WTC11 (cell line): ENCODE measurements around the gene NKAIN2. TPM values are rescaled to one million over a fixed set of nuclear protein-coding genes. Genes with fewer than 3 reads are reported as not detected.

Source experiments
- ATAC-seq: fragments of 200-7000 bp; cut with Tn5 transposase; 2 replicates; pipeline ENCODE4 v1.10.0; 2021; ENCODE audit warnings: mild to moderate bottlenecking, moderate library complexity
- CTCF ChIA-PET: fragments of 300-600 bp; sonication (Branson Sonifier 250); formaldehyde crosslinking; loops from one replicate; lab custom pipeline; 2021; ENCODE audit warnings: antibody characterized with exemption; lab: Charles Lee
- POLR2A ChIA-PET: fragments of 350-600 bp; sonication (Branson Sonifier 250); formaldehyde crosslinking; loops from one replicate; lab custom pipeline; 2021; ENCODE audit warnings: antibody characterized with exemption; lab: Charles Lee
- DNase-seq: peaks from one replicate; pipeline ENCODE4 v3.0.0; 2021; ENCODE audit warnings: low spot score
- H3K27ac Mint-ChIP-seq: 2 replicates; pipeline ENCODE4 v1.8.0; 2021; ENCODE audit warnings: mixed read lengths
- H3K27me3 Mint-ChIP-seq: 2 replicates; pipeline ENCODE4 v1.8.0; 2021; ENCODE audit warnings: low read depth, mild to moderate bottlenecking, moderate library complexity, mixed read lengths
- H3K36me3 Mint-ChIP-seq: 2 replicates; pipeline ENCODE4 v1.8.0; 2021; ENCODE audit warnings: mixed read lengths
- H3K4me1 Mint-ChIP-seq: 2 replicates; pipeline ENCODE4 v1.8.0; 2022; ENCODE audit warnings: mixed read lengths
- H3K4me3 Mint-ChIP-seq: 2 replicates; pipeline ENCODE4 v1.8.0; 2021; ENCODE audit warnings: mild to moderate bottlenecking, moderate library complexity, mixed read lengths
- H3K9me3 Mint-ChIP-seq: 2 replicates; pipeline ENCODE4 v1.8.0; 2021; ENCODE audit warnings: mixed read lengths
- AFF4 ChIP-seq: sonication (generic); formaldehyde crosslinking; IDR thresholded peaks from 2 replicates; pipeline ENCODE4 v1.8.1; 2023; ENCODE audit warnings: mild to moderate bottlenecking, missing genetic modification reagents, borderline replicate concordance
- CREB1 ChIP-seq: sonication (generic); formaldehyde crosslinking; IDR thresholded peaks from 2 replicates; pipeline ENCODE4 v1.8.0; 2023; ENCODE audit warnings: mild to moderate bottlenecking, missing genetic modification reagents
- E2F1 ChIP-seq: sonication (generic); formaldehyde crosslinking; IDR thresholded peaks from 2 replicates; pipeline ENCODE4 v1.8.0; 2022; ENCODE audit warnings: mild to moderate bottlenecking, missing genetic modification reagents
- E2F4 ChIP-seq: sonication (generic); formaldehyde crosslinking; IDR thresholded peaks from 2 replicates; pipeline ENCODE4 v1.8.1; 2022; ENCODE audit warnings: low read depth, mild to moderate bottlenecking, moderate library complexity, missing genetic modification reagents, borderline replicate concordance
- ELF4 ChIP-seq: sonication (generic); formaldehyde crosslinking; IDR thresholded peaks from 2 replicates; pipeline ENCODE4 v1.8.1; 2022; ENCODE audit warnings: low read depth, mild to moderate bottlenecking, moderate library complexity, missing genetic modification reagents
- ESRRA ChIP-seq: sonication (generic); formaldehyde crosslinking; IDR thresholded peaks from 2 replicates; pipeline ENCODE4 v1.8.1; 2022; ENCODE audit warnings: mild to moderate bottlenecking, missing genetic modification reagents, borderline replicate concordance
- ETV6 ChIP-seq: sonication (generic); formaldehyde crosslinking; IDR thresholded peaks from 2 replicates; pipeline ENCODE4 v1.8.1; 2022; ENCODE audit warnings: mild to moderate bottlenecking, missing genetic modification reagents
- FOXJ3 ChIP-seq: sonication (generic); formaldehyde crosslinking; IDR thresholded peaks from 2 replicates; pipeline ENCODE4 v1.9.0; 2021; ENCODE audit warnings: missing genetic modification reagents, mild to moderate bottlenecking, borderline replicate concordance
- FOXP1 ChIP-seq: sonication (generic); formaldehyde crosslinking; IDR thresholded peaks from 2 replicates; pipeline ENCODE4 v1.8.0; 2022; ENCODE audit warnings: missing genetic modification reagents, mild to moderate bottlenecking, moderate library complexity, borderline replicate concordance
- FOXP4 ChIP-seq: sonication (generic); formaldehyde crosslinking; IDR thresholded peaks from 2 replicates; pipeline ENCODE4 v1.8.0; 2022; ENCODE audit warnings: mild to moderate bottlenecking, missing genetic modification reagents
- GTF2I ChIP-seq: fragments of 250-450 bp; sonication (Bioruptor Pico); conservative IDR thresholded peaks from 2 replicates; pipeline ENCODE4 v1.4.0; 2021; ENCODE audit warnings: mild to moderate bottlenecking
- MAX ChIP-seq: sonication (generic); formaldehyde crosslinking; IDR thresholded peaks from 2 replicates; pipeline ENCODE4 v1.8.0; 2022; ENCODE audit warnings: mild to moderate bottlenecking, missing genetic modification reagents
- MYBL2 ChIP-seq: sonication (generic); formaldehyde crosslinking; IDR thresholded peaks from 2 replicates; pipeline ENCODE4 v1.8.1; 2023; ENCODE audit warnings: mild to moderate bottlenecking, moderate library complexity, missing genetic modification reagents
- NR3C1 ChIP-seq: sonication (generic); formaldehyde crosslinking; conservative IDR thresholded peaks from 2 replicates; pipeline ENCODE4 v1.8.1; 2023; ENCODE audit warnings: low read depth, mild to moderate bottlenecking, missing genetic modification reagents
- PRDM15 ChIP-seq: sonication (generic); formaldehyde crosslinking; IDR thresholded peaks from 2 replicates; pipeline ENCODE4 v1.8.0; 2022; ENCODE audit warnings: missing genetic modification reagents
- SMAD4 ChIP-seq: sonication (generic); formaldehyde crosslinking; IDR thresholded peaks from 2 replicates; pipeline ENCODE4 v1.8.0; 2022; ENCODE audit warnings: mild to moderate bottlenecking, missing genetic modification reagents
- TCF7 ChIP-seq: sonication (generic); formaldehyde crosslinking; IDR thresholded peaks from 2 replicates; pipeline ENCODE4 v1.8.0; 2022; ENCODE audit warnings: mild to moderate bottlenecking, low read depth, missing genetic modification reagents, moderate library complexity
- TEAD4 ChIP-seq: sonication (generic); formaldehyde crosslinking; IDR thresholded peaks from 2 replicates; pipeline ENCODE4 v1.8.0; 2022; ENCODE audit warnings: mild to moderate bottlenecking, missing genetic modification reagents
- ZBTB21 ChIP-seq: sonication (generic); formaldehyde crosslinking; IDR thresholded peaks from 2 replicates; pipeline ENCODE4 v1.8.1; 2023; ENCODE audit warnings: mild to moderate bottlenecking, missing genetic modification reagents, borderline replicate concordance
- ZNF121 ChIP-seq: sonication (generic); formaldehyde crosslinking; IDR thresholded peaks from 2 replicates; pipeline ENCODE4 v1.8.0; 2023; ENCODE audit warnings: missing genetic modification reagents
- ZNF232 ChIP-seq: sonication (generic); formaldehyde crosslinking; IDR thresholded peaks from 2 replicates; pipeline ENCODE4 v1.8.0; 2022; ENCODE audit warnings: mild to moderate bottlenecking, missing genetic modification reagents
- total RNA-seq: library from RNA; stranded (reverse); gene quantifications from 3 replicates; pipeline ENCODE4 v1.2.3, GENCODE V29; 2021
- TF ChIP-seq, protein P1 (sequence below): sonication (generic); formaldehyde crosslinking; conservative IDR thresholded peaks from 2 replicates; pipeline ENCODE4 v1.8.1; 2023; ENCODE audit warnings: mild to moderate bottlenecking, low read depth, missing genetic modification reagents, moderate library complexity

The NKAIN2 gene
- total RNA-seq, 1 experiment from 2014 or later = 0.33 TPM

- TF ChIP-seq PRDM15 = no peak
- no peak for TF ChIP-seq ZNF232 (CRISPR knock-in tag)
- TF ChIP-seq CREB1 = no peak
These were observed 620.0 kb downstream of the NKAIN2 start (continued) for GRCh38 chr6:124423621-124424020.

GRCh38 chr6:124430740-124431318 lies 627.2 kb downstream of the NKAIN2 start:
- Mint-ChIP-seq H3K9me3 (no peaks in the 10 kb centered on the region), H3K27me3 (no peaks in the 10 kb centered on the region), H3K36me3 (no peaks in the 10 kb centered on the region), H3K4me3 (no peak overlapping the region), H3K4me1 (no peaks in the 10 kb centered on the region), H3K27ac (no peak overlapping the region)
- ATAC-seq (no peak), DNase-seq (no peak)
- ChIA-PET CTCF (no interaction called here), POLR2A (no interaction called here)
- TF ChIP-seq FOXP1 (CRISPR knock-in tag) (no peak), TEAD4 (no peak), ETV6 (CRISPR knock-in tag) (no peak), AFF4 (CRISPR knock-in tag) (no peak), ZNF121 (no peak), E2F4 (CRISPR knock-in tag) (no peak), SMAD4 (no peak), TCF7 (CRISPR knock-in tag) (no peak), MYBL2 (CRISPR knock-in tag) (no peak), FOXP4 (no peak), MAX (no peak), GTF2I (CRISPR knock-in tag) (no peak), FOXJ3 (CRISPR knock-in tag) (no peak), ESRRA (no peak), ELF4 (CRISPR knock-in tag) (no peak), ZBTB21 (no peak), E2F1 (CRISPR knock-in tag) (no peak), NR3C1 (CRISPR knock-in tag) (no peak)
- TF ChIP-seq, protein P1, sequence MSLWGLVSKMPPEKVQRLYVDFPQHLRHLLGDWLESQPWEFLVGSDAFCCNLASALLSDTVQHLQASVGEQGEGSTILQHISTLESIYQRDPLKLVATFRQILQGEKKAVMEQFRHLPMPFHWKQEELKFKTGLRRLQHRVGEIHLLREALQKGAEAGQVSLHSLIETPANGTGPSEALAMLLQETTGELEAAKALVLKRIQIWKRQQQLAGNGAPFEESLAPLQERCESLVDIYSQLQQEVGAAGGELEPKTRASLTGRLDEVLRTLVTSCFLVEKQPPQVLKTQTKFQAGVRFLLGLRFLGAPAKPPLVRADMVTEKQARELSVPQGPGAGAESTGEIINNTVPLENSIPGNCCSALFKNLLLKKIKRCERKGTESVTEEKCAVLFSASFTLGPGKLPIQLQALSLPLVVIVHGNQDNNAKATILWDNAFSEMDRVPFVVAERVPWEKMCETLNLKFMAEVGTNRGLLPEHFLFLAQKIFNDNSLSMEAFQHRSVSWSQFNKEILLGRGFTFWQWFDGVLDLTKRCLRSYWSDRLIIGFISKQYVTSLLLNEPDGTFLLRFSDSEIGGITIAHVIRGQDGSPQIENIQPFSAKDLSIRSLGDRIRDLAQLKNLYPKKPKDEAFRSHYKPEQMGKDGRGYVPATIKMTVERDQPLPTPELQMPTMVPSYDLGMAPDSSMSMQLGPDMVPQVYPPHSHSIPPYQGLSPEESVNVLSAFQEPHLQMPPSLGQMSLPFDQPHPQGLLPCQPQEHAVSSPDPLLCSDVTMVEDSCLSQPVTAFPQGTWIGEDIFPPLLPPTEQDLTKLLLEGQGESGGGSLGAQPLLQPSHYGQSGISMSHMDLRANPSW (CRISPR knock-in tag) = no peak
